IMR-90 (cell line): ENCODE results near the gene SOX30. TPM values are rescaled to one million over a fixed set of nuclear protein-coding genes. Genes with fewer than 3 reads are reported as not detected.
A peak's percentile ranks its signal among the peaks of the same experiment; 100 is the strongest.

Experiments used
- ATAC-seq: fragments of 200-7000 bp; cut with Tn5 transposase; 2 replicates; pipeline ENCODE4 v1.9.1; 2020; ENCODE audit warnings: low read depth, mild to moderate bottlenecking, moderate library complexity
- BruUV-seq: library from RNA; stranded (reverse); fragments of 400-500 nt; replicated peaks from 2 replicates; lab custom pipeline; 2021; lab: Mats Ljungman, UMichigan
- CTCF ChIA-PET: fragments of 300-600 bp; formaldehyde crosslinking; extraction: SDS; loops from one replicate; lab custom pipeline; 2021; ENCODE audit warnings: antibody characterized with exemption; lab: Yijun Ruan, JAX
- POLR2A ChIA-PET: fragments of 300-600 bp; sonication (Branson Sonifier 250); formaldehyde crosslinking; loops from one replicate; lab custom pipeline; 2022; ENCODE audit warnings: antibody characterized with exemption; ENCODE audit not compliant: unreplicated experiment; lab: Charles Lee
- DNase-seq: peaks from one replicate; pipeline ENCODE4 v3.0.0; 2013
- H2AFZ ChIP-seq: replicated peaks from 2 replicates; pipeline ENCODE3; 2013; ENCODE audit warnings: low read length, mild to moderate bottlenecking; ENCODE audit not compliant: poor library complexity
- H2AK5ac ChIP-seq: 2 replicates; pipeline ENCODE4 v1.6.1; 2013; ENCODE audit warnings: low read depth, low read length, inconsistent platforms
- H2AK9ac ChIP-seq: replicated peaks from 2 replicates; pipeline ENCODE3; 2013; ENCODE audit warnings: mild to moderate bottlenecking, low read depth, low read length, moderate library complexity; ENCODE audit not compliant: poor library complexity
- H2BK120ac ChIP-seq: 2 replicates; pipeline ENCODE4 v1.6.1; 2013; ENCODE audit warnings: low read depth, low read length, inconsistent platforms
- H2BK15ac ChIP-seq: 3 replicates; pipeline ENCODE4 v1.6.1; 2013; ENCODE audit warnings: low read depth, low read length, inconsistent platforms
- H2BK20ac ChIP-seq: 2 replicates; pipeline ENCODE4 v1.6.1; 2013; ENCODE audit warnings: low read depth, mild to moderate bottlenecking, inconsistent platforms, low read length, moderate library complexity
- H2BK5ac ChIP-seq: 2 replicates; pipeline ENCODE4 v1.6.1; 2013; ENCODE audit warnings: mild to moderate bottlenecking, low read depth, low read length, inconsistent platforms; ENCODE audit not compliant: poor library complexity, severe bottlenecking
- H3K14ac ChIP-seq: replicated peaks from 2 replicates; pipeline ENCODE4 v1.6.1; 2013; ENCODE audit warnings: low read depth, low read length, inconsistent platforms
- H3K18ac ChIP-seq: 2 replicates; pipeline ENCODE4 v1.6.1; 2013; ENCODE audit warnings: low read depth, low read length, control low read depth
- H3K23ac ChIP-seq: 2 replicates; pipeline ENCODE4 v1.6.1; 2013; ENCODE audit warnings: low read depth, low read length, inconsistent platforms
- H3K27ac ChIP-seq: 2 replicates; pipeline ENCODE4 v1.5.1; 2013; ENCODE audit warnings: mild to moderate bottlenecking, control low read depth, low read length; ENCODE audit not compliant: insufficient read depth
- H3K27me3 ChIP-seq: 2 replicates; pipeline ENCODE4 v1.6.1; 2013; ENCODE audit warnings: low read length; ENCODE audit not compliant: control insufficient read depth, insufficient read depth
- H3K36me3 ChIP-seq: 2 replicates; pipeline ENCODE4 v1.6.1; 2013; ENCODE audit warnings: low read length, mixed read lengths; ENCODE audit not compliant: control insufficient read depth, insufficient read depth
- H3K4ac ChIP-seq: 2 replicates; pipeline ENCODE4 v1.6.1; 2013; ENCODE audit warnings: low read depth, low read length, inconsistent platforms
- H3K4me1 ChIP-seq: 2 replicates; pipeline ENCODE4 v1.6.1; 2013; ENCODE audit warnings: low read length, mixed read lengths; ENCODE audit not compliant: control insufficient read depth, insufficient read depth
- H3K4me2 ChIP-seq: 2 replicates; pipeline ENCODE4 v1.6.1; 2013; ENCODE audit warnings: low read depth, mild to moderate bottlenecking, control low read depth, low read length, moderate library complexity
- H3K4me3 ChIP-seq: 2 replicates; pipeline ENCODE4 v1.5.1; 2013; ENCODE audit warnings: low read depth, mild to moderate bottlenecking, control low read depth, low read length, moderate library complexity; ENCODE audit not compliant: insufficient read depth
- H3K56ac ChIP-seq: 2 replicates; pipeline ENCODE4 v1.6.1; 2013; ENCODE audit warnings: low read length, inconsistent platforms; ENCODE audit not compliant: insufficient read depth; ENCODE audit errors: extremely low read depth
- H3K79me1 ChIP-seq, 2 experiments: 2 replicates each; pipeline ENCODE4 v1.6.1; 2013; ENCODE audit warnings: low read length in 2 of 2, inconsistent platforms in 1 of 2, low read depth in 1 of 2
- H3K9ac ChIP-seq: 2 replicates; pipeline ENCODE4 v1.6.1; 2013; ENCODE audit warnings: low read depth, low read length, control low read depth
- H3K9me1 ChIP-seq: 2 replicates; pipeline ENCODE4 v1.6.1; 2013; ENCODE audit warnings: low read length, inconsistent platforms; ENCODE audit not compliant: insufficient read depth
- H3K9me3 ChIP-seq: 2 replicates; pipeline ENCODE4 v1.6.1; 2013; ENCODE audit warnings: low read length; ENCODE audit not compliant: control insufficient read depth, insufficient read depth
- H4K20me1 ChIP-seq: 2 replicates; pipeline ENCODE4 v1.6.1; 2013; ENCODE audit warnings: low read length, inconsistent platforms; ENCODE audit not compliant: insufficient read depth
- H4K5ac ChIP-seq: 2 replicates; pipeline ENCODE4 v1.6.1; 2013; ENCODE audit warnings: mild to moderate bottlenecking, low read depth, low read length, control low read depth
- H4K8ac ChIP-seq, 2 experiments: 2 replicates each; pipeline ENCODE4 v1.6.1; 2013; ENCODE audit warnings: low read depth in 2 of 2, low read length in 2 of 2, control low read depth in 1 of 2, inconsistent platforms in 1 of 2
- H4K91ac ChIP-seq: 2 replicates; pipeline ENCODE4 v1.6.1; 2013; ENCODE audit warnings: low read depth, low read length, inconsistent platforms; ENCODE audit not compliant: insufficient read depth
- MAFK ChIP-seq: IDR thresholded peaks from 2 replicates; pipeline ENCODE4 v1.6.1; 2012; ENCODE audit warnings: low read depth, low read length, improper control_type of control experiment
- MAZ ChIP-seq: IDR thresholded peaks from 2 replicates; pipeline ENCODE4 v1.6.1; 2012; ENCODE audit warnings: low read depth, mild to moderate bottlenecking, low read length, improper control_type of control experiment, moderate library complexity, borderline replicate concordance
- POLR2A ChIP-seq: IDR thresholded peaks from 2 replicates; pipeline ENCODE4 v1.6.1; 2012; ENCODE audit warnings: mild to moderate bottlenecking, low read depth, low read length
- WGBS, 2 experiments: methylation state at CpG; one replicate each; pipeline versions ENCODE4 v1.1.5 to v1.1.7; 2013; ENCODE audit warnings: missing lambda C conversion rate in 2 of 2; ENCODE audit not compliant: insufficient read length in 1 of 2; ENCODE audit errors: extremely low coverage in 2 of 2; 5-methylcytosine and 5-hydroxymethylcytosine counted together
- dilution Hi-C: fragments of 300-500 bp; cut with HindIII; formaldehyde crosslinking; loops from one replicate; pipeline ENCODE4 v1.14.3; 2018; ENCODE audit warnings: low sequenced_read_pairs; ENCODE audit not compliant: unreplicated experiment
- in situ Hi-C: fragments of 300-500 bp; cut with MboI; formaldehyde crosslinking; loops from 3 replicates; pipeline ENCODE4 v1.14.3; 2019; ENCODE audit warnings: low sequenced_read_pairs, inconsistent platforms, mixed read lengths
- intact Hi-C: fragments of 100-400 bp; cut with micrococcal nuclease; formaldehyde crosslinking; loops from 2 replicates; pipeline ENCODE4 v1.10.0; 2022
- polyA plus RNA-seq, 3 experiments: library from polyadenylated mRNA; depleted of rRNA; stranded (reverse); fragments of >200 nt; gene quantifications; 2 replicates each; pipeline ENCODE4 v1.2.3, GENCODE V29; 2012; ENCODE audit warnings: low replicate concordance in 1 of 3
- total RNA-seq: library from RNA; depleted of rRNA; stranded (reverse); fragments of >200 nt; gene quantifications from 2 replicates; pipeline ENCODE4 v1.2.3, GENCODE V29; 2012

The SOX30 gene
- total and polyA plus RNA-seq, 2 of the 4 experiments (the other 2 are of a cell fraction) = not detected

DNA sequence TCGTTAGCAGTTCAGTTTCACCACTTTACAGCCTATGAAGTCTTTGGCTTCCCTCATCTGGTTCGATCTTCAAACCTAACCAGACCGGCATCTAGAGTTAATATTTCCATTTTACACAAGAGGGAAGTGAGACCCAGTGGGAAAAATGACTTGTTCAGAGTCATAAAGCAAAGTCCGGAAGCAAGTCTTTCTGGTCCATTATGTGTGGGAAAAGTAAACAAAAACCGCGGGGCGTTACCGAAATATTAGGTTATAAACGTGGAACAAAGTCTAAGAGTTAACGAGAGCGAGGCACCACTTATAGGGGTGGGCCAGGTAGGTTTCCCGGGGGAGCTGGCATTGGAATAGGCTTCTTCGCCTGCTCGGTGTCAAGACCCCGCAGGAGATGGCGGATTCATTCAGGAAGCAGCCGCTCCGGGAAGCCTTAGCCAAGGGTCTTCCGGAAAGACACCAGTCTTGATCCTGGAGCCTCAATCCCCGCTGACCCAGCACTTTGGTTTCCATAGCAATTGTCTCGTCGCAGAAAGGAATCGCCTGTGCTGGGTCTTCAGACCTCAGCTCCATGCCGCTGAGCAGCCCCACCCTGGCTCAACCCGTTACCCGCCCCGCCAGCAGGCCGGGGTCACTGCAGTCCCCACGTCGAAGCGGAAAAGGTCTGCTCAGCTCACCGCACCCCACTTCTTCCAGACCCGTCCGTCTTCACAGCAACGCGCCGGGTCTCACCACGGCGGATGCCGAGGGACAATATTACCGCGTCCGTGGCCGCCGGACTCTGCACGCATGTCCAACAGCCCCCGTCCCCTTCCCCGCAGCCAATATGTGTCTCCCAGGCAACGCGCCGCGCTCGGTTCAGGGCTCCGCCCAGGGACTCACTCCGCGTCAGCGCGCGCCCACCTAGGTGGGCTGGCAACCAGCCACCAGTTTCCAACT, 18.7 kb upstream of the SOX30 start, which contains the start of gene C5orf52:
Gene C5orf52 (plus strand): TSS at position 872 of the 930 bp plus-strand sequence. CDS start 82 bp downstream, outside the sequence.
- no TSS peak for BruUV-seq
- ChIA-PET POLR2A (no interaction called here), CTCF (interaction anchor here (0.6 to 1.0 kb wide), 4 partner anchors 14 to 169 kb away, joined by 3 to 5 read pairs (median 4); no protein-coding TSS in a partner anchor)

More for the DNA sequence above, 18.7 kb upstream of the SOX30 start, which contains the start of gene C5orf52:
- DNase-seq = peak; percentile 14
- Histone ChIP-seq H4K91ac (peak within 1 kb of the TSS; percentile 45; the same call in 1 of the 2 replicates), H3K27ac (no peak within 1 kb of the TSS; the same call in 1 of the 2 replicates), H4K8ac (peak within 1 kb of the TSS; percentile 67 to 83), H2AFZ (peak within 1 kb of the TSS; percentile 94), H3K79me1 (no peaks in the 10 kb centered on the region), H3K9ac (peak within 1 kb of the TSS; percentile 49), H3K36me3 (no peaks in the 10 kb centered on the region), H3K18ac (peak within 1 kb of the TSS; percentile 42; the same call in 1 of the 2 replicates), H3K56ac (peak within 1 kb of the TSS; percentile 14; the same call in 1 of the 2 replicates), H3K4me1 (no peaks in the 10 kb centered on the region; the same call in 1 of the 2 replicates), H3K4me3 (peak within 1 kb of the TSS; percentile 74), H4K5ac (peak within 1 kb of the TSS; percentile 49), H4K20me1 (no peaks in the 10 kb centered on the region), H3K27me3 (peaks cover 12% of the 10 kb centered on the region; the same call in 1 of the 2 replicates), H3K14ac (peak within 1 kb of the TSS; percentile 75), H3K9me3 (no peaks in the 10 kb centered on the region), H3K4ac (peak within 1 kb of the TSS; percentile 73), H2AK9ac (peak within 1 kb of the TSS; percentile 62), H2BK15ac (no peak within 1 kb of the TSS; the same call in 2 of the 3 replicates), H2BK5ac (no peak within 1 kb of the TSS), H2BK20ac (no peak within 1 kb of the TSS), H3K23ac (peak within 1 kb of the TSS; percentile 63), H3K4me2 (peak within 1 kb of the TSS; percentile 88), H3K9me1 (no peaks in the 10 kb centered on the region), H2BK120ac (peak within 1 kb of the TSS; percentile 68), H2AK5ac (no peak within 1 kb of the TSS)
- WGBS, 2 experiments = 2% methylated on average over 27 of the region's 59 CpGs; no CpG with 5 or more reads in 1 of the 2 experiments
- intact Hi-C loops = no loop called here
- no peak for TF ChIP-seq POLR2A
- TF ChIP-seq MAZ = peak; percentile 14; the same call in 1 of the 2 replicates
- TF ChIP-seq MAFK = peak; percentile 34
- in situ Hi-C loops = no loop called here
- dilution Hi-C loops = no loop called here
- ATAC-seq = peak; percentile 79
